SK-N-MC (cell line): ENCODE results near the gene DMRT1.

Source experiments
- DNase-seq: peaks from one replicate; pipeline ENCODE4 v3.0.0-alpha.2; 2011; ENCODE audit warnings: low read depth, low spot score
- H3K27ac ChIP-seq: fragments of 200-600 bp; sonication (generic); 2 replicates; pipeline ENCODE4 v1.5.1; 2016; ENCODE audit warnings: mixed run types
- H3K36me3 ChIP-seq: fragments of 200-600 bp; sonication (generic); 2 replicates; pipeline ENCODE4 v1.6.1; 2017; ENCODE audit warnings: antibody characterized with exemption, low read length, mixed read lengths; ENCODE audit not compliant: insufficient read depth
- H3K4me3 ChIP-seq: fragments of 200-600 bp; sonication (generic); 2 replicates; pipeline ENCODE4 v1.5.1; 2016
- H3K9ac ChIP-seq: fragments of 200-600 bp; sonication (generic); 2 replicates; pipeline ENCODE4 v1.8.0; 2017; ENCODE audit warnings: mixed run types, mixed read lengths; ENCODE audit not compliant: insufficient read length
- H3K9me3 ChIP-seq: fragments of 200-600 bp; sonication (generic); 2 replicates; pipeline ENCODE4 v1.6.1; 2017; ENCODE audit warnings: low read depth, mild to moderate bottlenecking, antibody characterized with exemption, low read length, moderate library complexity, mixed read lengths
- EZH2 ChIP-seq: fragments of 200-600 bp; sonication (generic); IDR thresholded peaks from one replicate; pipeline ENCODE4 v1.6.1; 2017; ENCODE audit warnings: antibody characterized with exemption
- FOXP2 ChIP-seq: optimal IDR thresholded peaks from 2 replicates; pipeline ENCODE3; 2011; ENCODE audit warnings: mild to moderate bottlenecking, moderate library complexity; ENCODE audit not compliant: insufficient read depth; ENCODE audit errors: extremely low read length, control extremely low read depth
- POLR2AphosphoS5 ChIP-seq: IDR thresholded peaks from 2 replicates; pipeline ENCODE4 v1.6.1; 2012; ENCODE audit warnings: mild to moderate bottlenecking, low read depth, low read length, borderline replicate concordance

The DMRT1 gene

DNA sequence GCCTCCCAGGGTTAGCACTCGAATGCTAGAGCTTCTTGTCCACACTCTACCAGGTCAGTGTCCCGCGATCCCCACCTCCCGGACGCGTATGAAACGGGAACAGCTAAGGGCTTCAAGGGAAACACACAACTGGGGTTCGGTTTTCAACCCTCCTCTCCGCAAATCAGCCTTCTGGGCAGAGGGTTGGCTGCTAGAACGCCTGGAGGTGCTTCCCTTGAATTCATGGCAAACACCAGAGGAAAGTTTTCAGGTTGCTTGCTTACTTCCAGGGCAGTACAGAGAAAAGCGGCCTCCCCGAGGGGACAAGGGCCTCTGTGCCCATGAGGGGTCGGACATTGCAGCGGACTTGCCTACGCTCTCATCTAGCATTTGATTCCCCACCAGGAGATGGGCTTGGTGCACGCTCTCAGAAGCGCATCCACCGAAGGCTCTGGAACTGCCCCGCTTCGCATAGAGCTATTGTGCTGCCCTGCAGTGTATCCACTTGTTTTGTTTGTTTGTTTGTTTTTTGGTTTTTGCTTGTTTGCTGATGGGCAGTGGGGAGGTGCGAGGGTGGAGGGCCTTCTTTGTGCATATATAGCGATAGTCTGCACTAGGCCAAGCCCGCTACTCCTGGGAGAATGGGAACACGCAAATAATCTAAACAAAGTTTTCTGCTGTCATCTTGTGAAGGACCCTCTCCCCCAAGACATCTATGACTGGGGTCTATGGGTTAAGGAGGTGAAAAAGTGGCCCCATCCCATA lies 133.7 kb downstream of the DMRT1 start:
- Histone ChIP-seq H3K9ac (no peak overlapping the region), H3K4me3 (no peak overlapping the region), H3K27ac (no peak overlapping the region), H3K9me3 (no peaks in the 10 kb centered on the region), H3K36me3 (no peaks in the 10 kb centered on the region)
- no peak for TF ChIP-seq FOXP2
- no peak for TF ChIP-seq POLR2AphosphoS5
- no peak for TF ChIP-seq EZH2
- DNase-seq, result no peak

DNA sequence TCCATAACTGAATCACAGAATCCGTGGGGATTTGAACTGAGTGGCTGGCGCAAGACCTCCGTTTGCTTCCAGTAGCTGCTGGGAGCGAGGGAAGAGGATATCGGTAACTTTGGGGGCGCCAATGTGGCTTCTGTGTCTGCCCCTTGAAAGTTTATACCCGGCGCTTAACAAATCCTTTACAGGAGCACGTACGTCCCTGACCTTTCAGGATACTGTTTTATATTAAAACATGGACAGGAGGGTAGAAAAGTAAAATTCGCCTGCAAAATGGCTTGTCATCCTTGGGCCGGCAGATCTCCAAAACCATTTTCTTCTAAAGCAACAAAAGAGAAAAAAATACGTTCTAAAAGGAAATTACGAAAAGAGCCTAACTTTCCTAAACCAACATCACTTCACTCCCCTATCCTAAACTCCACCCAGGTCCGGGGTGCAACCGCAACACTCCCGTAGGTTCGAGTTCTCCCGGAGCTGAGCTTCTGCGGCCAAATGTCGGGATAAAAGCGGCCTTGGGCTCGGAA lies 134.3 kb downstream of the DMRT1 start:
- Histone ChIP-seq H3K36me3 (no peaks in the 10 kb centered on the region), H3K9me3 (no peaks in the 10 kb centered on the region), H3K27ac (no peak overlapping the region), H3K4me3 (no peak overlapping the region), H3K9ac (no peak overlapping the region)
- TF ChIP-seq EZH2, result peak; percentile 87
- no peak for TF ChIP-seq POLR2AphosphoS5
- no peak for DNase-seq

DNA sequence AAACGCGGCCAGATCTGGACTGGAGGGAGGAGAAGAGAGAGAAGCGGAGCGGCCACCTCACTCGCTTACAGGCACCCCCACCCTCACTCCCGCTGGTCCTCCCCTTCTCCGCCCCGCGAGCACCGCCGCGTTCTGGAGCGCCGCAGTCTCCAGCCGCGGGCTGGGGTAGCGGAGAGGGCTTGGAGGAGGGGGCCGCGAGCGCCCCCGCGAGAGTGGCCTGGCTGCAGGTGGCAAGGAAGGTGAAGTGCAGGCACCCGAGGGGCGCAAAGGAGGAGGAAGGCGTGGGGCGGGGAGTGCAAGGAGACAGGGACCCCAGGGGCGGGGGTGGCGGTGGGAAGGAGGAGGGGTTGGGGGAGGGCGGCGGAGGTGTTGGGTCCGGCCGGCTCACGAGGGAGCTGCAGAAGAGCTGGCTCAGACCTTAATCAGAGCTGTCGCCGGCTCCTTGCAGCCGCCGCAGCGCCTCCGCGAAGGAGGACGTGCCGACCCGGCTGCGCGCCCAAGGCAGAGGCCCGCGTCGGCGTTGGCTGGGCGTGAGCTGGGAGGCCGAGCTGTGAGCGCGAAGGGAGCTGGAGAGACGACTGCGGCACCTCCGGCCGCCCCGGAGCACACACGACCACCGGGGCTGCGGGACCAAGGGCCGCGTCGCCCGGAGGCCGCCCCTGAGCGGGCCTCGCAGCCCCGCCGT lies 134.9 kb downstream of the DMRT1 start, which contains the start of gene DMRT3:
TSS of gene DMRT3 (plus strand) at position 398 of the 685 bp plus-strand sequence. CDS start 347 bp downstream, outside the sequence.
- no peak within 1 kb of the TSS for H3K9ac ChIP-seq
- H3K4me3 ChIP-seq, result no peak within 1 kb of the TSS
- no peak within 1 kb of the TSS for H3K27ac ChIP-seq
- no peak for DNase-seq
- TF ChIP-seq EZH2 (no peak), FOXP2 (no peak), POLR2AphosphoS5 (no peak)
- H3K9me3 ChIP-seq, result no peaks in the 10 kb centered on the region
- H3K36me3 ChIP-seq, result no peaks in the 10 kb centered on the region

DNA sequence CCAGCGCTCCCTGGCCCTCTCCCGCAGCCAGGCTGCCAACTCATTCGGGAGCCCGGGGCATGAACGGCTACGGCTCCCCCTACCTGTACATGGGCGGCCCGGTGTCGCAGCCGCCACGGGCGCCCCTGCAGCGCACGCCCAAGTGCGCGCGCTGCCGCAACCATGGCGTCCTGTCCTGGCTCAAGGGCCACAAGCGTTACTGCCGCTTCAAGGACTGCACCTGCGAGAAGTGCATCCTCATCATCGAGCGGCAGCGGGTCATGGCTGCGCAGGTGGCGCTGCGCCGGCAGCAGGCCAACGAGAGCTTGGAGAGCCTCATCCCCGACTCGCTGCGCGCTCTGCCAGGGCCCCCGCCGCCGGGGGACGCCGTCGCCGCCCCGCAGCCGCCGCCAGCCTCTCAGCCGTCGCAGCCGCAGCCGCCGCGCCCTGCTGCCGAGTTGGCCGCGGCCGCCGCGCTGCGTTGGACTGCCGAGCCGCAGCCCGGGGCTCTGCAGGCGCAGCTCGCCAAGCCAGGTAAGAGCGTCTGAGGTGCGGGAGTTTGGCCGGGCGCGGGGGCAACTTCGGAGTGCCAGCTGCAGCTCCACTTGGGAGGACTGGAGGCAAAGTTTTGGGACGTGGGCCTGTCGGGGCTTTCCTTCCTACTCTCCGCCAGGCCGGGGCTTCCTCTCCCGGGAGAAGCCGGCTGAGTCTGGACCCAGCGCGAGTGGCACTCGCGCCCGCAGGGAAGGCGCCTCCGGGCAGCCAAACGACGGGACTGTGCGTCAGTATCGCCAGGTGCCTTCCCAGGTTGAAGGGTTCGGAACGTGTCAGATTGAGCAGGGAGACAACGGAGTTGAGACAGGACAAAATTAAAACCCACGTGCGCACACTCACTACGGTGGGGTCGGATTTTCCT lies 135.7 kb downstream of the DMRT1 start:
- TF ChIP-seq EZH2 (no peak), FOXP2 (no peak), POLR2AphosphoS5 (no peak)
- Histone ChIP-seq H3K4me3 (no peak overlapping the region), H3K9ac (no peak overlapping the region), H3K9me3 (no peaks in the 10 kb centered on the region), H3K27ac (no peak overlapping the region), H3K36me3 (no peaks in the 10 kb centered on the region)
- DNase-seq, result no peak

DNA sequence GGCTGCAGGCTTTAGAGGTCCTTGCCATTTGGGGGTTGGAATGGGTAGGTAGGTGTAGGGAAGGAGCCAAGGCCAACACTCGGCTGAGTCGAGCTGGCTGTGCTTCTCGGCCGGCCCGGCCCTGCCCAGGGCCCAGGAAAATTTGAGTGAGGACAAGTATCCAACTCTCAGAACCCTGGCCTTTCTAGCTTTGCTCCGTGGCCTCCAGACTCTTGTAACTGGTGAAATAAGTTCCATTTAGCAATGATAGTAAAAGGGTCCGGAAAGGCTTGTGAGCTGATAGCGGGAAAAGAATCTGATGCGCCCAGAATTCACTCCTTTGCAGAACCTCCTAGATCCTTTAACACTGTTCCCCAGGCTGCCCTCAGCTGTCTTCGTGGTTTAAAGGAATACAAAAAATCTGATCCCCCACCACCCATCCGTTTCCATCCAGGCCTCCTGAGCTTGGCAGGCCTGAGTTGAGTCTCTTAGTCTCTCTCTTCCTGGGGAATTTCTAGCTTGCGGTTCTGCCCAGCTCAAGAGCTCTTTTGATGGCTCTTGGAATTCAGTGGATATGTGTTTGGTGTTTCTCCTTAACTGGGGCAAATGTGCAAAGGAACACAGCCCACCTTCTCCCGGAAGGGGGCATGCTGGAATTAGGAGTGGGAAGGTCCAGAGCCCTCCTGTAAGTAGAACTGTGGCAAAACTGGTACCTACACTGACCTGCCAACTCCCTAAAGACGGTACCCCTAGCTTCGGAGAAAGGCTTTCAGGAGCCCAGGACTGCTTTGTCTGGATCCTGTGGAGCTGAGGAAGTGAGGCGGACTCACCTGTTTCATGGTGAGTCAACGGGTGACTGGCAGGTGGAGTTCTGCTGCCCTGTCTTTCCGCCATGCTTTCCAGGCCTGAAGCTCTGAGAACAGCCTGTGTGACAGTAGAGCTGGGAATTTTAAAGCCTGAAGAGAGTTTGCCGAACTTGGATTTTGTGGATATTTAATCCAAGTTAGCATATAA lies 136.6 kb downstream of the DMRT1 start:
- no peaks in the 10 kb centered on the region for H3K9me3 ChIP-seq
- H3K4me3 ChIP-seq, result no peak overlapping the region
- DNase-seq, result no peak
- H3K9ac ChIP-seq, result no peak overlapping the region
- TF ChIP-seq FOXP2, result no peak
- TF ChIP-seq EZH2, result no peak
- TF ChIP-seq POLR2AphosphoS5, result no peak
- H3K36me3 ChIP-seq, result no peaks in the 10 kb centered on the region
- no peak overlapping the region for H3K27ac ChIP-seq

DNA sequence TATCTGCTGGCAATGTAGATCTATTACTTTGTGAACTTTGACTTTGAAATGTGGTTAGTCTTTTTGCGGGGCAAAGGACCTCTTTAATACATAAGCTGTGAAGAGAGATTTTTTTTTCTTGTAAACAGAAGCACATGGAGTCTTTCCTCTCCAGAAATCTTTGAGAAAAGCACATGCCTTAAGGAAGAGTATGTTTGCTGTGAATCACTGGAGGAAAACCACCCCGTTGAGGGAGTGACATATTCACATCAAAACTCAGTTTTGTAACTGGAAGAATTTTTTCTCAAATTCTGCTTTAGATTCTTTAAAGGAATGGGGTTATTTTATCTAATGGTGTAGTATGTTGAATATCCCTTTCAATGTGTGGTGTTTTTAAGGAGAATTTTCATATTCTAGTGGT lies 138.5 kb downstream of the DMRT1 start:
- TF ChIP-seq FOXP2 (no peak), POLR2AphosphoS5 (no peak), EZH2 (no peak)
- H3K9ac ChIP-seq, result no peak overlapping the region
- no peak for DNase-seq

DNA sequence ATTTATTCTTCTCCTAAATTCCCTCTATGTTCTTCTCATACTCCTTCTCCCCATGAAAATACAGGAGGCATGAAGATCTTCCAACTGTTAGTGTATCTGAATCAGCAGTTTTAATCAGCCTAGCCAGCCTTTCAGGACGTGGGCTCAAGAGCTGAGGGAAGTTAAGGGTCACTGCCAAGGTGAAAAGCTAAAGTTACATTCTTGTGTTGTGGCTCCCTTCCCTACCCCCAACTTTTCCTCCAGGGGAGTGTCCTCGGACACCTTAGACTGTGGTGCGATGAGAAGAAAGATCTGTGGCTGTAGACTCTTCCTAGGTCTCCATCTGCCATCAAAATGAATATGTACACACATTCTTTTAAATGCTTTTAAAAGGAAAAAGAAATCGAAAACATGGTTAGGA lies 139.1 kb downstream of the DMRT1 start:
- H3K9me3 ChIP-seq, result no peaks in the 10 kb centered on the region
- TF ChIP-seq POLR2AphosphoS5 (no peak), EZH2 (no peak), FOXP2 (no peak)
- H3K4me3 ChIP-seq, result no peak overlapping the region
- H3K27ac ChIP-seq, result no peak overlapping the region
- no peak for DNase-seq
- no peaks in the 10 kb centered on the region for H3K36me3 ChIP-seq
- H3K9ac ChIP-seq, result no peak overlapping the region

More for the DNA sequence above, 138.5 kb downstream of the DMRT1 start:
- Histone ChIP-seq H3K36me3 (no peaks in the 10 kb centered on the region), H3K27ac (no peak overlapping the region), H3K9me3 (no peaks in the 10 kb centered on the region), H3K4me3 (no peak overlapping the region)
